Head of caudate nucleus (tissue), 42 donors: ENCODE results near the gene GIGYF2.

ENCODE experiments used
- DNase-seq, 42 donors: peaks; one replicate each; pipeline versions ENCODE4 v3.0.0 to v3.0.0-alpha.2; 2020 to 2021; ENCODE audit warnings: mixed read lengths in 7 of 42
- intact Hi-C: fragments of 100-400 bp; cut with DNase I; formaldehyde crosslinking; loops from one replicate; pipeline ENCODE4 v1.15.0; 2022

GIGYF2 gene

DNA sequence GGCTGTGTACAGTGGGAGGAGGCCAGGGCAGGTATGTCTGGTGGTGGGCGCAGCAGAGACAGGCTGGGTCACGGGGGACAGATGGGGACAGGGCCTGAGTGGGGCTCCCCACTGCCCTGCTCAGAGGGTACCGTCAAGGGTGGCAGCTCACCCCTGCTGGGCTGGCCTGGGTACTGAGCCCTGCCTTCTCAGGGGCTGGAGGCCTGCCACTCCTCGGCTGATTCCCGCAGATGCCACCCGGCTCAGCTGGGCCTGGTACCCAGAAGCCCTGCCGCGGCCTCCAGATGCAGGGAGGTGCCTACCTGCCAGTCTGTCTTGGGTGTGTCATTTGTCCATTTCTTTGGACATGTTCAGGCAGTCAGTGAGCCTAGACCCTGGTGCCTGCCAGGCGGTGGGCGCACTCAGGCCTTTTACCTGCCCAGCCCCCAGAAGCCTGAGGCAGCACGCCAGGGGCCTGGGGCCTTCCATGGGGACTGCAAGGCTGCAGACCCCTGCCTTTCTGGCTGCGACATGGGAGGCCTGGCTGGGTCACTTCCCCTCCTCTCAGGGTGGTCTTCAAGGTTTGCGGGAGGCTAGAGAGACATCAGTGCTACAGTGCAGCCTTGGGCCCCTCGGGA is 176.3 kb downstream of the GIGYF2 start:
- peak in 16 of 42 donors; percentile 35 to 77 (median 61) for DNase-seq
- intact Hi-C loops, result loop anchor here (10.0 kb wide), 1 partner anchor 151 kb away; no protein-coding TSS in a partner anchor

DNA sequence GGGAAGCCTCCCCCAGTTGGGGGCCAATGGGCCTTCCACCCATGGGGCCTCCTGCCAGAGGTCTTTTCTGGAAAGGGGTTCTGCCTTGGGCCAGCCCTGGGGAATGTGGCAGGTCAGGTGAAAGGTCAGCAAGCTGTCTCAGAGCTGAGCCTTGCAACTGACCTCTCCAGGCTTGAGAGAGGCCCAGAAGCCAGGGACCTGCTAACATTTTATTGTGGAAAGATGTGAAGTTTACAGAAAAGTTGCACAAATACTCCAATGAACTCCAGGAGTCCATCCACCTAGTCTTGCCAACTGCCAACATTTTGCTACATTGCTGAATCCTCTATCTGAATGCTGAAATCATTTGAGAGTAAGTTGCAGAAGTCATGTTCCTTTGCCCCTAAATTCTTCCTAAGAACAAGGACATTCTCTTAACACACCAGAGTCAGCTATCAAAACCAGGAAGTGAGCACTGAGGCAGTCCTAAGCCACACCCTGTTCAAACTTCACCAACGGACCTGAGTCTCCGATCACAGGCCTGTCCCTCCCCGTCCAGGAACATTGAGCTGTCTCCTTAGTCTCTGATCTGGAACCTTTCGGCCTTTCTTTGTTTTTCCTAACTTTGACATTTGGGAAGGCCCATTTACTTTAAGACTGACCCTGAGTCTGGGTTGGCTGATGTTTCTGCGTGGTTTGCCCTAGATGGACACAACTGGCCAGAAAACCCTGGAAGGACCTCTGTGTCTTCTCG is 176.9 kb downstream of the GIGYF2 start:
- DNase-seq, result peak in 1 of 42 donors; percentile 19
- intact Hi-C loops, result loop anchor here (10.0 kb wide), 1 partner anchor 151 kb away; no protein-coding TSS in a partner anchor

DNA sequence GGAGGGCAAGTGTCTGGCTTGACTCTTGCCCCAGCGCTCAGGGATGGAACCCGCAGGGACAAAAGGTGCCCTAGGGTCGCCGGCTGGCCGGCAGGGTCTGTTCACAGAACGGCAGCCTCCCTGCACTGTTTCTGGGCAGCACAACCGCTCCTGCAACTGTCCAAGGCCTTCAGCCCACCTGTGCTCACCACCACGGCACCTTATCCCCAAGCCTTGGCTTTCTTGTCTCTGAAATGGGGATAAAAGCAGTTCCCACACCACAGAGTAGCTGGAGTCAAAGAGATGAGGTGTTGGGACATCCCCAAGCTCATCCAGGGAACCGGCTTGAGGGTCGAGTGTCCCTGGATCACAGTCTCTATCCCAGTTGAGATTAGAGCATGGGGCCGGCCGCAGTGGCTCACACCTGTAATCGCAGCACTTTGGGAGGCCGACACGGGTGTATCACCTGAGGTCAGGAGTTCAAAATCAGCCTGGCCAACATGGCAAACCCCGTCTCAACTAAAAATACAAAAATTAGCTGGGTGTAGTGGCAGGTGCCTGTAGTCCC is 177.6 kb downstream of the GIGYF2 start:
- intact Hi-C loops, result loop anchor here (10.0 kb wide), 1 partner anchor 150 kb away; no protein-coding TSS in a partner anchor
- DNase-seq, result peak in 3 of 42 donors; percentile 6 to 30 (median 19)

DNA sequence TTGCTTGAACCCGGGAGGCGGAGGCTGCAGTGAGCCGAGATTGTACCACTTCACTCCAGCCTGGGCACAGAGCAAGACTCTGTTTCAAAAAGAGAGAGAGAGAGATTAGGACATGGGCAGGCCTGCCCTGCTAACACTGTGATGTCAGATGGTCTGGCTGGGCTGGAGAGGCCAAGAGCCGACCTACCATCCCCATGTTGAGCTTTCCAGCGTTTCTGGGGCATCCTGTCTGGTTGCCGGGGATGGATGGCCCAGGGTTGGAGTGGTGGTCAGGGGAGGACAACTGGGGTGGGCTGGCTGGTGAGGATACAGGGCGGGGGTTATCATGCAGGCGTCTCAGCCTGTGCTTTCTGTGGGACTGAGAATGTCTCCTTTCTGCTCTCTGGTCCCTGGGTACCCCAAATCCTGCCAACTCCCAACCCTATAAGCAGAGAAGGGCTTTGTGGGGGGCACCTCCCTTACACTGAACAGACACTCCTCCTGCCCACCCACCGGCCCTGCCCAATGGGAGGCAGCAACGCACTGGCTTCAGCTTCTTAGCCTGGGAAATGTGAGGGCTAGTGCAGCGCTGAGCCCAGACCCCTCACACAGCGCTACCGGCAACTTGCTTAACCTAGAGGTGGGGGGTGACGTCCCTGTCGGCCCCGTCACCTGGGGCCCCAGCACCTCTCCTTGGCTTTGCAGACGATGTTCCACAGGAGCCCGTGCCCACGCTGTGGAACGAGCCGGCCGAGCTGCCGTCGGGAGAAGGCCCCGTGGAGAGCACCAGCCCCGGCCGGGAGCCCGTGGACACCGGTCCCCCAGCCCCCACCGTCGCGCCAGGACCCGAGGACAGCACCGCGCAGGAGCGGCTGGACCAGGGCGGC is 178.4 kb downstream of the GIGYF2 start:
- intact Hi-C loops, result loop anchor here (10.0 kb wide), 1 partner anchor 149 kb away; no protein-coding TSS in a partner anchor
- DNase-seq, result peak in 39 of 42 donors; percentile 42 to 88 (median 71)

DNA sequence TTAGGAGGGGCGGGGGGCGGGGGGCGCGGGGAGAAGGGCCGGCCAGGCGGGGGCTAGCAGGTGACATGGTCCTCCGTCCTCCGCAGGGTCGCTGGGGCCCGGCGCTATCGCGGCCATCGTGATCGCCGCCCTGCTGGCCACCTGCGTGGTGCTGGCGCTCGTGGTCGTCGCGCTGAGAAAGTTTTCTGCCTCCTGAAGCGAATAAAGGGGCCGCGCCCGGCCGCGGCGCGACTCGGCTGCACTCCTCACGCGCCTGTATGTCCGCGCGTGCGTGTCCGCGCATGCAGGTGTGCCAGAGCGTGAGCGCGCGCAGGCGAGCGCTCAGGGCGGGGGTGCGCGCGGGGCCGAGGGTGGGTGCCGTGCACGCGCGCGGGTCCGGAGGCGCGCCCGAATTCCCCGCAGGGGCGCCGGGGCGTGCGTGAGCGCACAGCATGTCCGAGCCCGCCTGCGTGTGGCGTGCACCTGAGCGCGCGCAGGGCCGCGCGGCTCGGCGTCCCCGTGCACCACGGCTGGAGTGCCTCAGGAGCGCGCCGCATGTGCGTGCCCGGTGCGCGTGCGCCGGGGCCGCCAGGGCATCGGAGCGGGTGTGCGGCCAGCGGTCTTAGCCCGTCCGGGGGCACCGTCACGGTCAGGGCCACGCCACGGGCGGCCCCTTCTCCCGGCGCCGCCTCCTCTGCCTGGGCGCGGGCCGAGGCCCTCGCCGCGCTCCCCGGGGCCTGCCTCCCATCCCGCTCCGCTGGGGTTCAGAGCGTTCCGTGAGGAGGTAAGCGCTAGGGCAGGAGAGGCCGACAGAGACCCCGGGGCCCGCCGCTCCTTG is 179.2 kb downstream of the GIGYF2 start:
- peak in 36 of 42 donors; percentile 51 to 84 (median 69) for DNase-seq
- intact Hi-C loops, result loop anchor here (10.0 kb wide), 1 partner anchor 148 kb away; no protein-coding TSS in a partner anchor

DNA sequence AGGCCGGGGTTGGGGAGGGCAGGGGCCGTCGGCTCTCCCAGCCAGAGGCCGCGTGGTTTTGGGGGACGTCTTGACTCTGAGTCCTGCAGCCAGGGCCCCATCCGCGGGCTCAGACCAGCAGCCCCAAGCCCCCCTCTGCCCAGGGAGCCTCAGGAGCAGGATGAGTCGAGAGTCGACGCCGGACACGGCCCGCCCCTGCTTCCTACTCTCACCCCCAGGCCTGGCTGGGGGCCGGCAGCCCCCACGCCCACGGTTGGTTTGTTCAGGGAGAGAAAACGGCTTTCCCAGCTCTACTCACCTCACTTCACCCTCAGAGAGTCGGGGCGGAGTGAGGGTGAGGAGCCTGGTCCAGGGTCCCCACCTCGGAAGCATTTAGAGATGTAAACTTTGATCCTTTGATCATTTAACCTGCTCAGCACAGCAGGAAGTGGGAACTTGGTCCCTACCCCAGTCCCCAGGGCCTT is 179.9 kb downstream of the GIGYF2 start:
- intact Hi-C loops, result loop anchor here (10.0 kb wide), 1 partner anchor 148 kb away; no protein-coding TSS in a partner anchor
- DNase-seq, result peak in 12 of 42 donors; percentile 2 to 61 (median 39)

DNA sequence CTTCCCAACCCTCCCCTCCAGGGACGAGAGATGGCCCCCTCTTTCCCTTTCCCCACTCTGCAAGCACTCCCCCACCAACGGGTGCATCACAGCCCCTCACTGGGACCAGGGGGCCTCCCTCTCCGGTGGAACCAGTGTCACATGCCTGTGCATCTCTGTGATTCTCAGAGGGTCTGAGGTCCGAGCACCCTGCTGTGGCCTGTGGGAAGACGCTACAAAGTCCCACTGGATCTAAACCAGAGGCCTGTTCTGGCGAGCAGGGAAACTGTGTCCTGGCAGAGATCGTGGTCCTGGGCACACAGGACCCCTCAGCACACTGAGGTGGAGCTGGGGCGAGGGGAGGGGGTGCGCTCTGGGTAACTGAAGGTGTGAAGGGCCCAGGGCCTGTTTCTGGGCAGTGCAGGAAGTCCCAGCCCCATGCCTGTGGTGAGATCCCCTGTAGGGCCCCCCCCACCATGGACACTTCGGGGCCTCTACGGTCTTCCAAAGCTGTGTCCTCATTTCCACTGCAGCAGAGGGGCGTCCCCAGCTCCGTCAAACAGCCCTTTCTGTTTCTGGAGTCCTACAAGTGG is 180.9 kb downstream of the GIGYF2 start:
- peak in 14 of 42 donors; percentile 5 to 51 (median 26) for DNase-seq
- intact Hi-C loops, result loop anchor here (10.0 kb wide), 1 partner anchor 147 kb away; no protein-coding TSS in a partner anchor

DNA sequence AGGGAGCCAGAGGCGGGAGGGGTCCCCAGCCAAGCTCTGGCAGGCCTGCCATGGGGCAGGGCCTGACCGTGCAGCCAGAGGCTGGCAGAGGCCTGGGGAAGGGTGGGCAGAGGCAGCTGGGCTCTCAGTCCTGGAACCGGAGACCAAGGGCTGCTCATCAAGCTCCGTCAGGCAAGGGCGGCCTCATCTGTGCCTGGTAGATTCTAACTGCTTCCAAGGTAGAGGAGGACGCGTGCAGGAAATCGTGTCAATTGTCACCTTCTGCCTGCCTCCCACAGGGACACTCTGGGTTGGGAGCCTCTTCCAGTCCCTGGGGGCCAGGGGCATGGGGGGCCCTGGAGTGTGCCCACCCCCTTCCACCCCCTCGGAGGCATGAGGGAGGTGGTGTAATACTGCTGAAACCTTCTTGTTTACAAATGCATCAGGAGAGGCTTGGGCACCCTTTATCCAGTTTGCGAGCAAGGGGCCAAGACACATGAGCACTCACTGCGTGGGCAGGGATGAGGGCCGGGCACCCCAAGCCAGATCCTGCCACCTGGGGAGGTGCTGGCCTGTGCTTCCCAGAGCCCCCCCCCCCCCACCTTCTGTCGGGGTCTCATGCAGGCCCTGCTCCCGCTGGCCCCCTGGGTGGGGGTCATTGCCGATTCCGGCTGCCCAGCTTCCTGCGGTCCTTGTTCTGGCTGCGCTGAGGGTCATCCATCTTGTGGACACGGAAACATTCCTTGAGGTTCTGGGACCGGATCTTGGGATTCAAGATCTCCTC is 181.9 kb downstream of the GIGYF2 start:
- DNase-seq, result peak in 19 of 42 donors; percentile 29 to 62 (median 48)
- intact Hi-C loops, result loop anchor here (10.0 kb wide), 1 partner anchor 146 kb away; no protein-coding TSS in a partner anchor

DNA sequence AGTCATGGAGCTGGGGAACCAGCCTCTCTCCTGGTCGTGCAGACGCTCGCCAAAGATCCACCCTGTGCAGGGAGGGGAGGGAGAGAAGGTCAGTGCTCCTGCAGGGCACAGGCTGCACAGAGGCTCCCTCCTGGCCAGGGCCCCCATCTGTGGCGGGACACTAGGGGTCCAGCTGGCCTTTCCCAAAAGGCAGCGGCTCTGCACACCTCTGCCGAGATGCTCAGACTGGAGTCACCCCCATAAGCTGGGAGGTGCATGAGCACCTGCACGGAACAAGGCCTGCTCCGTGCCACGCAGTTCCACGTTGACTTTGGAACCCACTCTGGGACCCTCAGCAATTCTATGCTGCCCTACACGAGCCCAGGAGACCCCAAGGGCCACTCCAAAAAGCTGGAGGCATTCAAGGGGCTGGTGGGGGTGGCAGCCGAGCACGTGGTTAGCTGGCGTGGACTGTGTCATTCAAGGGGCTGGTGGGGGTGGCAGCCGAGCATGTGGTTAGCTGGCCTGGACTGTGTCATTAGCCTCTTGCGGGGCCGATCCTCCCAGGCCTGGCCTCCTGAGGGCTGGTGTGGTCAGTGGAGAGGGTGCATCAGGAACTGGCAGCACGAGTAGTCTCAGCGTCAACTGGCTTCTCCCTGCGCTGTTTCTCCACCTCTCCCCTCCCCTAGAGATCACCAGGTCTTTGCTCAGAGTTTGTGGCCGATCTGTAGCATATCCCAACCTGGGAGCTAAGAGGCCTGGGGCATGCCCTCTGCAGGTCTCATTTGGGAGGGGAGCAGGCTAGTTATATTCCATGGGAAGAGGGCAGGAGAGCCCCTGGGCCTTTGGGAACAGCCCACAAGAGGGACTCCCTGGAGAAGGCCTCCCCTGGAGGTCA is 182.7 kb downstream of the GIGYF2 start:
- intact Hi-C loops, result loop anchor here (10.0 kb wide), 1 partner anchor 145 kb away; no protein-coding TSS in a partner anchor
- peak in 12 of 42 donors; percentile 7 to 47 (median 23) for DNase-seq

DNA sequence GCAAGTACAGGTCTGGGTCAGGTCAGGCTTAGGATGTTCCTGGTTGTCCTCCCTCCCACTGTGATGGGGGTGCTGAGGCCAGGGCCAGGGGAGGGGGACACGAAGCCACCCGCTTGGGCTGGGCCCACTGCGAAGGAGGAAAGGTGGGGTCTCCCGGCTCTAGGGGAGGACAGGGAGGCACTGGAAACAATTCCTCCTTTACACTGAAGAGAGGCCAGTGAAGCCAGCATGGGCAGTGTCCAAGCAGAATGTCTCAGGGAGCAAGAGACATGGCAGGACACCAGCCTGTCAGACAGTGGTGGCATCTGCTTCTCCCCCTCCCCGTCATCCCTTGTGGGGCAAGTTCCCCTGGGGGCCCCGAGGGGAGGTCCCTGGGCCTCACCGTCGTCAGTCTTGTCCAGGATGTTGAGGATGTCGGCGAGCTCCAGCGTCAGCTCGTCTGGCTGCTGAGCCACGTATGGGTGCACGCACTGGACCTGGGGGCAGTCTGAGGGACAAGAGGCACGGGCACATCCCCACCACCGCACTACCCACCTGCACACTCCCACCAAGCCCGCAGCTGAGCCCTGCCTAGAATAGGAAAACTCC is 183.7 kb downstream of the GIGYF2 start:
- DNase-seq, result peak in 11 of 42 donors; percentile 3 to 46 (median 26)
- intact Hi-C loops, result no loop called here

DNA sequence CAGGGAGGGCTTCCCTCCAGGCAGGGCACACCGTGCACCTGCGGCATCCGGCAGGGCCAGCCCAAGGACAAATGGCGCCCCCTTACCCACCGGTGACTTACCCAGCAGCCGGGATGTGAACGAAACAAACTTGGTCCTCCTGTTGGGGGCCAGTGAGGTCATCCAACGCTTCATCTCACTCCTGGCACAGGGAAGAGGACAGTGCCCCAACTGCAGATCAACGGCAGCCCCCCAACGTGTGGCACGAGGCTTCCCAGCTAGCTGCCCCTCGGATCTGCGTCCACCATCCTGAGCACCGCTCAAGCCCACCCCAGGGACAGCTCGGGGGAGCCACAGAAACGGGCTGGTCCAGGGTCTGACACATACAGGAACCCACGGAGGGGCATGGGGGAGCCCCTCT is 185.0 kb downstream of the GIGYF2 start:
- intact Hi-C loops, result no loop called here
- DNase-seq, result peak in 2 of 42 donors; percentile 2 to 7

DNA sequence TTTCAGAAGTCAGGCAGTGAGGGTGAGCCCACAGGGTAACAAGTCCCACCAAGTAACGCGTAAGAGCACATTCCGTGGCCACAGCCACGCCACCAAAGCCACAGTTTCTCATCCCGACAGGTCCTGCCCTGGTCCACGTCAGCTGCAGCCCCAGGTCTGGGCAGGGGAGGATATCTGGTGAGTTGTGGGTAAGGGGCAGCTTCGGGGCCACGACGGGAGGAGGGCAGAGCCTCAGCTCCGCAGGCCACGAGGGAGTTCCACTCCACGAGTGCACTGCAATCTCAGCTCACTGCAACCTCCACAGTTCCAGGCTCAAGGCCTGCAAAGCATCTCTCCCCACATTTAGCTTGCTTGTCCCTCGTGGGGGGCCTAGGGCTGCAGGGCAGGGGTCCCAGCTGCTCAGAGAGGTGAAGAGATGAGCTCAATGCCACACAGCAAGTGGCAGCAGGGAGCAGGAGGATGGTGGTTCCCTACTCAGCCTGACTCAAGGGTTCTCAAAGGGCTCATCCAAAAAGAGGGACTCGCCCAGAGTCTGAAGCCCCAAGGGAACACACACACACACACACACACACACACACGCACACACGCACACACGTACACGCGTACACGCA is 185.5 kb downstream of the GIGYF2 start:
- intact Hi-C loops, result no loop called here
- DNase-seq, result peak in 3 of 42 donors; percentile 2 to 9 (median 3)

DNA sequence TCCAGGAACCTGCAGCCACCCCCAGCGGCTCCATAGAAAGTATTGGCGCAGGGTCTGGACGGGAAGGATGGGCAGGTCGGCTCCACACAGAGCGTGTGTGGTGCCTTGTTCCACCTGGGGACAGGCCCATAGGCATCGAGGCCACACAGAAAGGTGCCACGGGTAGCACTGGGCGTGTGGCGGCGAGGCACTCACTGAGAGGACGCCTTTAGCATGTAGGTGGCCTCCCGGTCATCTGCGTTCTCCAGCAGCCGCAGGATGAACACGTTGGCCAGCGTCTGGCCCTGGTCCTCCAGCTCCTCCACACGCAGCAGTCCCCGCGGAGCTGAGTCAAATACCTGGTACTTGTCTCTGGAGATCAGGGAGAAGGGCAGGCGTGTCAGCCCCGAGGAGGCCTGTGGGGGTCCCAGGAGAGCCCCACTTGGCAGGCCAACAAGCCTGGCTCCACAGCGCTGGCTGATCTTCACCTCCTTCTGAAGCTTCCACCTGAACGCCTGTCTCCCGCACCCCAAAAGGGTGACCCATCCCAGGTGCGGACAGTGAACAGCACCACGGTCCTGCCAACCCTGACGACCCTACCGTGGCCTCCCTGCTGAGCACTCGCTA is 186.1 kb downstream of the GIGYF2 start:
- DNase-seq, result peak in 9 of 42 donors; percentile 1 to 31 (median 10)
- intact Hi-C loops, result no loop called here

DNA sequence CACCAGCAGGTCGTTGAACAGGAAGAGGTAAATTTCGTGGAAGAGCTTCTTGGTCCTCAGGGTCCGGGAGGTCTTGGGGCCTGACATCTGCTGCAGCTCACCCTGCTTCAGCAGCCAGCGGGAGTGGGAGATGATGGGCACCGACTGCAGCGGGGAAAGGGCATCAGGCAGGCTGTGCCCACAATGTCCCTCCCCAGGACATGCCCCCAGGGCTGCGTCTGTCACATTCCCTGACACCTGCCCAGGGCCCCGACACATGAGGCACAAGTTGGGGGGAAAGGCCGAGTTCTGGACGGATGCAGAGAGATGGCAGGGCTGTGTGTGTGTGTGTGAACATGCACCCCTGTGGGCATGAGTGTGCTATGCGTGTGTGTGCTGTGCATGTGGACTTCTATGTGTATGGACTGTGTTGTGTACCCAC is 186.9 kb downstream of the GIGYF2 start:
- peak in 4 of 42 donors; percentile 0 to 9 (median 2) for DNase-seq

More for the DNA sequence above, 186.9 kb downstream of the GIGYF2 start:
- intact Hi-C loops, result no loop called here
